ENCODE data around the gene NALF2. TPM values are rescaled to one million over a fixed set of nuclear protein-coding genes. Genes with fewer than 3 reads are reported as not detected.

NALF2 gene
- total and polyA plus RNA-seq, 2 experiments from 2014 or later: not detected

GRCh38 chrX:69506617-69507499 lies 2.7 kb downstream of the NALF2 start:
- no peak overlapping the region for H2AFZ ChIP-seq
- no peak overlapping the region for H3K4me3 ChIP-seq
- H4K20me1 ChIP-seq (ENCODE audit: insufficient read depth): no peaks in the 10 kb centered on the region
- in situ Hi-C loops (cut with MboI): no loop called here
- H3K4me2 ChIP-seq (ENCODE audit: unreplicated experiment): no peak overlapping the region
- no peaks in the 10 kb centered on the region for H3K27me3 ChIP-seq (replicated peaks; ENCODE audit: insufficient read depth)
- 17 to 51% methylated on average over 5 to 14 of the region's 15 CpGs for WGBS, 2 experiments (ENCODE audit: low coverage in 1 of 2, low lambda C conversion rate in 2 of 2, missing lambda C conversion rate in 2 of 2)
- no peaks in the 10 kb centered on the region for H3K79me2 ChIP-seq (ENCODE audit: insufficient read depth)
- H3K9me2 ChIP-seq (ENCODE audit: insufficient read depth): no peaks in the 10 kb centered on the region
- H3K4me1 ChIP-seq (ENCODE audit: insufficient read depth): no peaks in the 10 kb centered on the region
- no peaks in the 10 kb centered on the region for H3F3A ChIP-seq (ENCODE audit: insufficient read depth)
- H3K9me3 ChIP-seq (ENCODE audit: low read depth): no peaks in the 10 kb centered on the region
- H3K9ac ChIP-seq: no peak overlapping the region
- no peak overlapping the region for H3K27ac ChIP-seq
- TF ChIP-seq EZH2 (IDR thresholded peaks at IDR 0.05; ENCODE audit: insufficient read depth, poor library complexity, severe bottlenecking): no peak
- no peak for TF ChIP-seq EZH2phosphoT487 (IDR thresholded peaks at IDR 0.05; ENCODE audit: insufficient read depth, low read depth)
- no peaks in the 10 kb centered on the region for H3K36me3 ChIP-seq (ENCODE audit: low read depth)
- peak; percentile 29 for DNase-seq

- H3K9ac ChIP-seq: no peak overlapping the region
- no peaks in the 10 kb centered on the region for H3K4me1 ChIP-seq (ENCODE audit: insufficient read depth)
- no peak for DNase-seq
- no peaks in the 10 kb centered on the region for H3F3A ChIP-seq (ENCODE audit: insufficient read depth)
- no peaks in the 10 kb centered on the region for H3K36me3 ChIP-seq (ENCODE audit: low read depth)
- no peak overlapping the region for H3K27ac ChIP-seq
- 59 to 74% methylated on average over 6 to 7 of the region's 7 CpGs for WGBS, 2 experiments (ENCODE audit: low coverage in 1 of 2, low lambda C conversion rate in 2 of 2, missing lambda C conversion rate in 2 of 2)
- no peak overlapping the region for H3K4me3 ChIP-seq
- TF ChIP-seq EZH2 (IDR thresholded peaks at IDR 0.05; ENCODE audit: insufficient read depth, poor library complexity, severe bottlenecking) (no peak), EZH2phosphoT487 (IDR thresholded peaks at IDR 0.05; ENCODE audit: insufficient read depth, low read depth) (no peak)
- no peaks in the 10 kb centered on the region for H4K20me1 ChIP-seq (ENCODE audit: insufficient read depth)
- no peak overlapping the region for H3K4me2 ChIP-seq (ENCODE audit: unreplicated experiment)
- in situ Hi-C loops (cut with MboI): no loop called here
- H2AFZ ChIP-seq: no peak overlapping the region
- no peaks in the 10 kb centered on the region for H3K9me2 ChIP-seq (ENCODE audit: insufficient read depth)
- no peaks in the 10 kb centered on the region for H3K27me3 ChIP-seq (replicated peaks; ENCODE audit: insufficient read depth)
- no peaks in the 10 kb centered on the region for H3K9me3 ChIP-seq (ENCODE audit: low read depth)
- H3K79me2 ChIP-seq (ENCODE audit: insufficient read depth): no peaks in the 10 kb centered on the region
Measured at GRCh38 chrX:69507500-69507789, 3.3 kb downstream of the NALF2 start.

GRCh38 chrX:69508610-69509009 lies 4.5 kb downstream of the NALF2 start:
- H3K27me3 ChIP-seq (replicated peaks; ENCODE audit: insufficient read depth): no peaks in the 10 kb centered on the region
- H3F3A ChIP-seq (ENCODE audit: insufficient read depth): no peaks in the 10 kb centered on the region
- no peak overlapping the region for H3K27ac ChIP-seq
- no peaks in the 10 kb centered on the region for H3K9me3 ChIP-seq (ENCODE audit: low read depth)
- no peak overlapping the region for H3K4me2 ChIP-seq (ENCODE audit: unreplicated experiment)
- TF ChIP-seq EZH2 (IDR thresholded peaks at IDR 0.05; ENCODE audit: insufficient read depth, poor library complexity, severe bottlenecking) (no peak), EZH2phosphoT487 (IDR thresholded peaks at IDR 0.05; ENCODE audit: insufficient read depth, low read depth) (no peak)
- no peaks in the 10 kb centered on the region for H3K79me2 ChIP-seq (ENCODE audit: insufficient read depth)
- DNase-seq: no peak
- no peak overlapping the region for H2AFZ ChIP-seq
- no peak overlapping the region for H3K4me3 ChIP-seq
- no peaks in the 10 kb centered on the region for H3K4me1 ChIP-seq (ENCODE audit: insufficient read depth)
- H3K9me2 ChIP-seq (ENCODE audit: insufficient read depth): no peaks in the 10 kb centered on the region
- no peaks in the 10 kb centered on the region for H3K36me3 ChIP-seq (ENCODE audit: low read depth)
- 30% methylated on average over 2 to 4 of the region's 5 CpGs for WGBS, 2 experiments (ENCODE audit: low coverage in 1 of 2, low lambda C conversion rate in 2 of 2, missing lambda C conversion rate in 2 of 2)
- H3K9ac ChIP-seq: no peak overlapping the region
- in situ Hi-C loops (cut with MboI): no loop called here
- no peaks in the 10 kb centered on the region for H4K20me1 ChIP-seq (ENCODE audit: insufficient read depth)

- Histone ChIP-seq H3K4me3 (no peak overlapping the region), H3K9me3 (ENCODE audit: low read depth) (no peaks in the 10 kb centered on the region), H2AFZ (no peak overlapping the region), H3K27ac (no peak overlapping the region), H3K9ac (no peak overlapping the region), H3K4me2 (ENCODE audit: unreplicated experiment) (no peak overlapping the region), H3K79me2 (ENCODE audit: insufficient read depth) (no peaks in the 10 kb centered on the region), H4K20me1 (ENCODE audit: insufficient read depth) (no peaks in the 10 kb centered on the region), H3K36me3 (ENCODE audit: low read depth) (no peaks in the 10 kb centered on the region), H3F3A (ENCODE audit: insufficient read depth) (no peaks in the 10 kb centered on the region), H3K27me3 (replicated peaks; ENCODE audit: insufficient read depth) (no peaks in the 10 kb centered on the region), H3K4me1 (ENCODE audit: insufficient read depth) (no peaks in the 10 kb centered on the region), H3K9me2 (ENCODE audit: insufficient read depth) (no peaks in the 10 kb centered on the region)
- WGBS, 2 experiments (ENCODE audit: low coverage in 1 of 2, low lambda C conversion rate in 2 of 2, missing lambda C conversion rate in 2 of 2): 0 to 30% methylated on average over 1 to 6 of the region's 6 CpGs
- in situ Hi-C loops (cut with MboI): no loop called here
- TF ChIP-seq EZH2phosphoT487 (IDR thresholded peaks at IDR 0.05; ENCODE audit: insufficient read depth, low read depth) (no peak), EZH2 (IDR thresholded peaks at IDR 0.05; ENCODE audit: insufficient read depth, poor library complexity, severe bottlenecking) (no peak)
- DNase-seq: no peak
Measured at GRCh38 chrX:69510137-69510715, 6.1 kb downstream of the NALF2 start.

Data from GM23248 (cell line).